Measurements from ENCODE around the gene TMEM170A. TPM values are rescaled to one million over a fixed set of nuclear protein-coding genes. Genes with fewer than 3 reads are reported as not detected.

TMEM170A gene
- total and polyA plus RNA-seq, 2 donors = 11.1 to 18.8 TPM

- Histone ChIP-seq H3K9me3 (ENCODE audit: control insufficient read depth in 2 of 2, insufficient read depth in 1 of 2, low read length in 1 of 2) (no peaks in the 10 kb centered on the region), H3K27ac (ENCODE audit: low read depth in 1 of 2, low read length in 1 of 2) (peak overlapping the region in 1 of 2 donors; percentile 52), H3K4me1 (ENCODE audit: control insufficient read depth in 2 of 2, insufficient read depth in 2 of 2, low read length in 2 of 2) (no peaks in the 10 kb centered on the region), H3K27me3 (ENCODE audit: control insufficient read depth in 2 of 2, insufficient read depth in 1 of 2, low read length in 1 of 2) (no peaks in the 10 kb centered on the region), H3K4me3 (ENCODE audit: low read length in 2 of 2) (no peak overlapping the region), H3K36me3 (ENCODE audit: control insufficient read depth in 2 of 2, insufficient read depth in 2 of 2, low read length in 1 of 2) (peaks cover 0 to 18% of the 10 kb centered on the region in 2 donors)
- DNase-seq (ENCODE audit: low read depth in 6 of 9, low spot score in 9 of 9) = no peak
Observed at GRCh38 chr16:75401691-75402090, 62.8 kb downstream of the TMEM170A start.

DNA sequence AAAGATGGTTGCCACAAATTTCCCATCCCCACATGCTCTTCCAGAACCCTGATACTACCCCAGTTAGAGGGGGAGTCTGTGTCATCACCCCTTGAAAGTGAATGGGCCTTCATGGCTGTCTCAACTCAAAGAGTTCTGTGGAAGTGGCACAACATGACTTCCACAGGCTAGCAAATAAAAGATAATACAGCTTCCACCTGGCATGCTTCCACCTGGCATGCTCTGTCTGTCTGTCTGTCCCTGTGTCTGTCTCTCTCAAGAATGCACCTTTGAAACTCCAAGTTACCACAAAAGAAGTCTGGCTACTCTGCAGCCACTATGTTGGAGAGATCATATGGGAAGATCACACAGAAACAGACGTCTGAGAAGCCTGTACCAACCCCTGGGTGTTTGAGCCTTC lies 66.2 kb downstream of the TMEM170A start:
- peaks cover 9 to 21% of the 10 kb centered on the region in 2 donors for H3K36me3 ChIP-seq (ENCODE audit: control insufficient read depth in 2 of 2, insufficient read depth in 2 of 2, low read length in 1 of 2)
- no peak for DNase-seq (ENCODE audit: low read depth in 6 of 9, low spot score in 9 of 9)
- no peaks in the 10 kb centered on the region for H3K27me3 ChIP-seq (ENCODE audit: control insufficient read depth in 2 of 2, insufficient read depth in 1 of 2, low read length in 1 of 2)
- H3K9me3 ChIP-seq (ENCODE audit: control insufficient read depth in 2 of 2, insufficient read depth in 1 of 2, low read length in 1 of 2) = no peaks in the 10 kb centered on the region
- 98% methylated on average over 1 of the region's 1 CpG for WGBS
- H3K27ac ChIP-seq (ENCODE audit: low read depth in 1 of 2, low read length in 1 of 2) = no peak overlapping the region
- no peaks in the 10 kb centered on the region for H3K4me1 ChIP-seq (ENCODE audit: control insufficient read depth in 2 of 2, insufficient read depth in 2 of 2, low read length in 2 of 2)
- H3K4me3 ChIP-seq (ENCODE audit: low read length in 2 of 2) = no peak overlapping the region

DNA sequence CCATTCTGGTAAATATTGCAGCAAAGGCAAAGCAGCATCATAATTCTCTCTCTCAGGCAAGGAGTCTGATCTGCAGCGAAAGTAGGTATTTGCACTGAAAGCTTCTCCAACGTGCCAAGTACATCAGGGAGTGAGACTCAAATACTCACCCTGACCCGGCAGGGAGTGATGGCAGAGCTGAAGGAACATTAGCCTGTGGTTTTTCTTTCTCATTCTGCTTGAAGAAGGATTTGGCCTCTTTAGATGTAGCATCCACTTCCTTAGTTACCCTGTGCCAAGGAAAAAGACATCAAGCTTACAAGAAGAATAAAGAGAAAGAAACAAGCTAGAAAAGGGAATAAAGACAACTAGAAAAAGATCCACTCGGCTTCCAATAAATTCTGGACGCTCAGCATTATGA lies 69.5 kb downstream of the TMEM170A start:
- Histone ChIP-seq H3K36me3 (ENCODE audit: control insufficient read depth in 2 of 2, insufficient read depth in 2 of 2, low read length in 1 of 2) (peaks cover 12 to 45% of the 10 kb centered on the region in 2 donors), H3K27ac (ENCODE audit: low read depth in 1 of 2, low read length in 1 of 2) (no peak overlapping the region), H3K4me3 (ENCODE audit: low read length in 2 of 2) (no peak overlapping the region), H3K27me3 (ENCODE audit: control insufficient read depth in 2 of 2, insufficient read depth in 1 of 2, low read length in 1 of 2) (no peaks in the 10 kb centered on the region), H3K9me3 (ENCODE audit: control insufficient read depth in 2 of 2, insufficient read depth in 1 of 2, low read length in 1 of 2) (no peaks in the 10 kb centered on the region), H3K4me1 (ENCODE audit: control insufficient read depth in 2 of 2, insufficient read depth in 2 of 2, low read length in 2 of 2) (no peaks in the 10 kb centered on the region)
- DNase-seq (ENCODE audit: low read depth in 6 of 9, low spot score in 9 of 9) = no peak
- 98% methylated on average over 5 of the region's 5 CpGs for WGBS

Other genes starting within 250 kb of the TMEM170A start
- 0.14 TPM for gene CTRB1, start 245.7 kb downstream of the TMEM170A start, total RNA-seq
- 0.78 TPM for gene CTRB1, start 245.7 kb downstream of the TMEM170A start, polyA plus RNA-seq
- 2.9 TPM for gene BCAR1, start 213.1 kb downstream of the TMEM170A start, total RNA-seq
- gene BCAR1, start 213.1 kb downstream of the TMEM170A start, polyA plus RNA-seq = 14.5 TPM
- 78.3 TPM for gene CFDP1, start 31.2 kb downstream of the TMEM170A start, total RNA-seq
- gene CFDP1, start 31.2 kb downstream of the TMEM170A start, polyA plus RNA-seq = 78.5 TPM
- gene CHST6, start 30.8 kb upstream of the TMEM170A start, total RNA-seq = 0.09 TPM
- gene CHST6, start 30.8 kb upstream of the TMEM170A start, polyA plus RNA-seq = 0.87 TPM
- gene CHST5, start 71.4 kb upstream of the TMEM170A start, total RNA-seq = not detected
- 0.11 TPM for gene CHST5, start 71.4 kb upstream of the TMEM170A start, polyA plus RNA-seq
- gene TMEM231, start 91.6 kb upstream of the TMEM170A start, total RNA-seq = 2.2 TPM
- gene TMEM231, start 91.6 kb upstream of the TMEM170A start, polyA plus RNA-seq = 4.5 TPM
- gene GABARAPL2, start 101.7 kb upstream of the TMEM170A start, total RNA-seq = 103 TPM
- 223 TPM for gene GABARAPL2, start 101.7 kb upstream of the TMEM170A start, polyA plus RNA-seq
- gene ADAT1, start 158.6 kb upstream of the TMEM170A start, total RNA-seq = 23.2 TPM
- 22.2 TPM for gene ADAT1, start 158.6 kb upstream of the TMEM170A start, polyA plus RNA-seq
- 149 TPM for gene KARS1, start 183.0 kb upstream of the TMEM170A start, total RNA-seq
- gene KARS1, start 183.0 kb upstream of the TMEM170A start, polyA plus RNA-seq = 88.3 TPM
- gene TERF2IP, start 183.1 kb upstream of the TMEM170A start, total RNA-seq = 82.2 TPM
- 103 TPM for gene TERF2IP, start 183.1 kb upstream of the TMEM170A start, polyA plus RNA-seq
- gene CPHXL2, start 212.3 kb upstream of the TMEM170A start, total RNA-seq = not detected
- not detected for gene CPHXL2, start 212.3 kb upstream of the TMEM170A start, polyA plus RNA-seq
- not detected for gene DUXB, start 236.8 kb upstream of the TMEM170A start, total RNA-seq
- 0.14 TPM for gene DUXB, start 236.8 kb upstream of the TMEM170A start, polyA plus RNA-seq

Measured in thymus (tissue), 11 donors.